ENCODE data around the gene KRT17. TPM values are rescaled to one million over a fixed set of nuclear protein-coding genes. Genes with fewer than 3 reads are reported as not detected.

Gene KRT17
- polyA plus RNA-seq, 1 donor (not counting 4 experiments of a cell fraction or from before 2014, with no cell fraction given): 8,666 TPM

DNA sequence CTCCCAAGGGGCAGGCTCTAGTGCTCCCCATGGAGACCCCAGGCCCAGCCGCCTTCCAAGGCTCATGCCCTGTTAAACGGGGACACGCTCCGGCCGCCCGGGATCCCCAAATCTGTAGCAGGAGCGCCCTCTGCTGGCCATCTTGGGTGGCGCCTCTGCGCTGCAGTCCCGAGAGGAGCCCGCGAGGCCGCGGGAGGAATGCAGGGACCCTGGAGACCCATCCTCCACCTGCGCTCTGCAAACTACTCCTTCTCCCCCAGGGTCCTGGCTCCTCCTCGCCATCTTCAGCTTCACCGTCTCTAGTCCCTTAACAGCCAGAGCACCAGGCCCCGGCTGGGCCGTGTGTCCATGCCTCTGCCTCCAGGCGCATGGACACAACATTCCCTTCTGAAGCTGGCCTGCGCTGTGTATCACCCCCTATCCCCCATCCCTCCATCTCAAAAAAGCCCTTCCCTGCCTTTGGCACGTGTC lies 23.6 kb upstream of the KRT17 start:
- peaks cover 61% of the 10 kb centered on the region for H3K4me1 ChIP-seq (ENCODE audit: control insufficient read depth, extremely low read depth, insufficient read depth, low read length)
- H2AFZ ChIP-seq (ENCODE audit: control insufficient read depth, low read length): peak overlapping the region; percentile 87
- peak overlapping the region; percentile 61 for H3K4me2 ChIP-seq (ENCODE audit: control insufficient read depth, extremely low read depth, insufficient read depth, low read depth, low read length)
- peak overlapping the region in 2 of 3 experiments; percentile 1 to 24 for H3K4me3 ChIP-seq (ENCODE audit: control insufficient read depth in 2 of 3, extremely low read depth in 1 of 3, insufficient read depth in 2 of 3, low read depth in 1 of 3, low read length in 3 of 3)
- peak overlapping the region; percentile 74 for H3K9ac ChIP-seq (ENCODE audit: control insufficient read depth, extremely low read depth, insufficient read depth, low read length)
- H3K36me3 ChIP-seq (ENCODE audit: control insufficient read depth in 2 of 2, extremely low read depth in 1 of 2, insufficient read depth in 2 of 2, low read length in 2 of 2): no peaks in the 10 kb centered on the region
- no peak for DNase-seq (ENCODE audit: low read depth, low spot score)
- peak; percentile 20 for FAIRE-seq
- no peaks in the 10 kb centered on the region for H3K9me1 ChIP-seq (ENCODE audit: control insufficient read depth, extremely low read depth, insufficient read depth, low read length)
- no peaks in the 10 kb centered on the region for H3K27me3 ChIP-seq (ENCODE audit: control insufficient read depth, extremely low read depth, insufficient read depth, low read length)
- dilution Hi-C loops (cut with MboI; ENCODE audit: extremely low pct_ligation_motif_present, low sequenced_read_pairs): no loop called here
- peaks cover 3% of the 10 kb centered on the region for H3K79me2 ChIP-seq (ENCODE audit: control insufficient read depth, insufficient read depth, low read length)
- peak overlapping the region; percentile 100 for H3K27ac ChIP-seq (ENCODE audit: control insufficient read depth, insufficient read depth, low read length)
- no peaks in the 10 kb centered on the region for H3K9me3 ChIP-seq (ENCODE audit: control insufficient read depth, low read depth, low read length)
- TF ChIP-seq EZH2 (IDR thresholded peaks at IDR 0.05; ENCODE audit: low read length): no peak
- TF ChIP-seq, protein P1, sequence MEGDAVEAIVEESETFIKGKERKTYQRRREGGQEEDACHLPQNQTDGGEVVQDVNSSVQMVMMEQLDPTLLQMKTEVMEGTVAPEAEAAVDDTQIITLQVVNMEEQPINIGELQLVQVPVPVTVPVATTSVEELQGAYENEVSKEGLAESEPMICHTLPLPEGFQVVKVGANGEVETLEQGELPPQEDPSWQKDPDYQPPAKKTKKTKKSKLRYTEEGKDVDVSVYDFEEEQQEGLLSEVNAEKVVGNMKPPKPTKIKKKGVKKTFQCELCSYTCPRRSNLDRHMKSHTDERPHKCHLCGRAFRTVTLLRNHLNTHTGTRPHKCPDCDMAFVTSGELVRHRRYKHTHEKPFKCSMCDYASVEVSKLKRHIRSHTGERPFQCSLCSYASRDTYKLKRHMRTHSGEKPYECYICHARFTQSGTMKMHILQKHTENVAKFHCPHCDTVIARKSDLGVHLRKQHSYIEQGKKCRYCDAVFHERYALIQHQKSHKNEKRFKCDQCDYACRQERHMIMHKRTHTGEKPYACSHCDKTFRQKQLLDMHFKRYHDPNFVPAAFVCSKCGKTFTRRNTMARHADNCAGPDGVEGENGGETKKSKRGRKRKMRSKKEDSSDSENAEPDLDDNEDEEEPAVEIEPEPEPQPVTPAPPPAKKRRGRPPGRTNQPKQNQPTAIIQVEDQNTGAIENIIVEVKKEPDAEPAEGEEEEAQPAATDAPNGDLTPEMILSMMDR (optimal IDR thresholded peaks at IDR 0.05 in 1 of 3, IDR thresholded peaks at IDR 0.05 in 1 of 3, conservative IDR thresholded peaks at IDR 0.05 in 1 of 3; ENCODE audit: extremely low read depth in 1 of 3, insufficient read depth in 2 of 3, low read length in 3 of 3): peak; percentile 78 to 95 (median 88)
- H4K20me1 ChIP-seq (ENCODE audit: control insufficient read depth, extremely low read depth, insufficient read depth, low read length): no peaks in the 10 kb centered on the region

- TF ChIP-seq, protein P1 (optimal IDR thresholded peaks at IDR 0.05 in 1 of 3, IDR thresholded peaks at IDR 0.05 in 1 of 3, conservative IDR thresholded peaks at IDR 0.05 in 1 of 3; ENCODE audit: extremely low read depth in 1 of 3, insufficient read depth in 2 of 3, low read length in 3 of 3): peak in 1 of 3 experiments; percentile 33
- TF ChIP-seq EZH2 (IDR thresholded peaks at IDR 0.05; ENCODE audit: low read length): no peak
- Histone ChIP-seq H3K79me2 (ENCODE audit: control insufficient read depth, insufficient read depth, low read length) (peaks cover 3% of the 10 kb centered on the region), H3K9me1 (ENCODE audit: control insufficient read depth, extremely low read depth, insufficient read depth, low read length) (no peaks in the 10 kb centered on the region), H2AFZ (ENCODE audit: control insufficient read depth, low read length) (peak overlapping the region; percentile 71), H3K27me3 (ENCODE audit: control insufficient read depth, extremely low read depth, insufficient read depth, low read length) (no peaks in the 10 kb centered on the region), H3K4me2 (ENCODE audit: control insufficient read depth, extremely low read depth, insufficient read depth, low read depth, low read length) (peak overlapping the region; percentile 61), H3K27ac (ENCODE audit: control insufficient read depth, insufficient read depth, low read length) (peak overlapping the region; percentile 100), H3K4me3 (ENCODE audit: control insufficient read depth in 2 of 3, extremely low read depth in 1 of 3, insufficient read depth in 2 of 3, low read depth in 1 of 3, low read length in 3 of 3) (peak overlapping the region; percentile 1 to 19 (median 18)), H3K36me3 (ENCODE audit: control insufficient read depth in 2 of 2, extremely low read depth in 1 of 2, insufficient read depth in 2 of 2, low read length in 2 of 2) (no peaks in the 10 kb centered on the region), H4K20me1 (ENCODE audit: control insufficient read depth, extremely low read depth, insufficient read depth, low read length) (no peaks in the 10 kb centered on the region), H3K9me3 (ENCODE audit: control insufficient read depth, low read depth, low read length) (no peaks in the 10 kb centered on the region), H3K4me1 (ENCODE audit: control insufficient read depth, extremely low read depth, insufficient read depth, low read length) (peaks cover 61% of the 10 kb centered on the region), H3K9ac (ENCODE audit: control insufficient read depth, extremely low read depth, insufficient read depth, low read length) (peak overlapping the region; percentile 74)
- FAIRE-seq: no peak
- dilution Hi-C loops (cut with MboI; ENCODE audit: extremely low pct_ligation_motif_present, low sequenced_read_pairs): no loop called here
- DNase-seq (ENCODE audit: low read depth, low spot score): no peak
Measured at GRCh38 chr17:41647038-41647813, 22.9 kb upstream of the KRT17 start.

All from keratinocyte (primary cell).